Endothelial cell of umbilical vein (primary cell): ENCODE data around the gene DDX24. TPM values are rescaled to one million over a fixed set of nuclear protein-coding genes. Genes with fewer than 3 reads are reported as not detected.

Experiments used
- BruUV-seq: library from RNA; stranded (reverse); fragments of 400-500 nt; replicated peaks from 2 replicates; lab custom pipeline; 2021; lab: Mats Ljungman, UMichigan
- CTCF ChIA-PET: fragments of 300-600, 350-600 bp; sonication (Branson Sonifier 250); formaldehyde crosslinking; loops from one replicate; lab custom pipeline; 2021; ENCODE audit warnings: antibody characterized with exemption, inconsistent platforms; lab: Charles Lee
- POLR2A ChIA-PET: fragments of 300-600, 350-600 bp; sonication (Branson Sonifier 250); formaldehyde crosslinking; loops from one replicate; lab custom pipeline; 2021; ENCODE audit warnings: antibody characterized with exemption, inconsistent platforms; lab: Charles Lee
- DNase-seq: peaks from one replicate; pipeline ENCODE4 v3.0.0-alpha.2; 2011; ENCODE audit warnings: low read depth, low spot score
- FAIRE-seq: peaks from 2 replicates; lab custom pipeline; 2011; peaks lifted over from hg19 to GRCh38; lab: Jason Lieb, UNC
- H2AFZ ChIP-seq: 2 replicates; pipeline ENCODE4 v1.6.0; 2012; ENCODE audit warnings: low read depth, low read length, control low read depth, inconsistent platforms
- H3K27ac ChIP-seq: 2 replicates; pipeline ENCODE4 v1.5.1; 2011; ENCODE audit warnings: low read depth, mild to moderate bottlenecking, control low read depth, low read length, moderate library complexity; ENCODE audit not compliant: insufficient read depth
- H3K27me3 ChIP-seq, 2 experiments: 2 replicates each; pipeline versions ENCODE4 v1.6.0 to v1.6.1; 2011; ENCODE audit warnings: low read length in 2 of 2, mixed read lengths in 1 of 2; ENCODE audit not compliant: control insufficient read depth in 2 of 2, insufficient read depth in 2 of 2
- H3K36me3 ChIP-seq, 2 experiments: 2 replicates in 1 of 2; 3 replicates in 1 of 2; pipeline ENCODE4 v1.5.1; 2011; ENCODE audit warnings: low read length in 2 of 2, mild to moderate bottlenecking in 1 of 2, moderate library complexity in 1 of 2; ENCODE audit not compliant: control insufficient read depth in 2 of 2, insufficient read depth in 2 of 2; ENCODE audit errors: extremely low read depth in 1 of 2
- H3K4me1 ChIP-seq: 3 replicates; pipeline ENCODE4 v1.5.1; 2011; ENCODE audit warnings: mild to moderate bottlenecking, low read length; ENCODE audit not compliant: control insufficient read depth, insufficient read depth; ENCODE audit errors: extremely low read depth
- H3K4me2 ChIP-seq: 2 replicates; pipeline ENCODE4 v1.6.1; 2011; ENCODE audit warnings: low read length, control low read depth, mixed read lengths; ENCODE audit not compliant: insufficient read depth
- H3K4me3 ChIP-seq, 3 experiments: fragments of 200-600 bp in 1 of 3; sonication (generic), shearing (Covaris generic) in 1 of 3; replicated peaks in 1 of 3; 2 replicates each; pipeline ENCODE4 v1.5.1; 2011 to 2016; ENCODE audit warnings: control low read depth in 3 of 3, low read length in 3 of 3, mild to moderate bottlenecking in 2 of 3, inconsistent platforms in 1 of 3, low read depth in 1 of 3, moderate library complexity in 1 of 3; ENCODE audit not compliant: insufficient read depth in 1 of 3
- H3K79me2 ChIP-seq: 2 replicates; pipeline ENCODE4 v1.6.0; 2012; ENCODE audit warnings: low read length, inconsistent platforms; ENCODE audit not compliant: control insufficient read depth, insufficient read depth
- H3K9ac ChIP-seq: replicated peaks from 2 replicates; pipeline ENCODE3; 2011; ENCODE audit warnings: low read length, control low read depth; ENCODE audit not compliant: insufficient read depth; ENCODE audit errors: extremely low read depth
- H3K9me1 ChIP-seq: replicated peaks from 3 replicates; pipeline ENCODE4 v1.6.0; 2011; ENCODE audit warnings: mild to moderate bottlenecking, low read length; ENCODE audit not compliant: control insufficient read depth, insufficient read depth; ENCODE audit errors: extremely low read depth
- H3K9me3 ChIP-seq: replicated peaks from 2 replicates; pipeline ENCODE4 v1.5.1; 2012; ENCODE audit warnings: low read length, inconsistent platforms; ENCODE audit not compliant: control insufficient read depth, insufficient read depth
- H4K20me1 ChIP-seq: replicated peaks from 2 replicates; pipeline ENCODE3; 2011; ENCODE audit warnings: mild to moderate bottlenecking, low read length; ENCODE audit not compliant: control insufficient read depth, insufficient read depth; ENCODE audit errors: extremely low read depth
- EZH2 ChIP-seq: IDR thresholded peaks from 2 replicates; pipeline ENCODE4 v1.6.1; 2012; ENCODE audit warnings: borderline replicate concordance, low read depth, mild to moderate bottlenecking, moderate library complexity, low read length, inconsistent platforms; ENCODE audit not compliant: severe bottlenecking
- FOS ChIP-seq: IDR thresholded peaks from 2 replicates; pipeline ENCODE4 v1.6.1; 2011; ENCODE audit warnings: mild to moderate bottlenecking, low read length, moderate library complexity, borderline replicate concordance; ENCODE audit not compliant: insufficient read depth
- GATA2 ChIP-seq: IDR thresholded peaks from 2 replicates; pipeline ENCODE4 v1.7.0; 2011; ENCODE audit warnings: low read depth, mild to moderate bottlenecking, moderate library complexity, mixed read lengths, low read length; ENCODE audit not compliant: insufficient read length, insufficient read depth
- JUN ChIP-seq: IDR thresholded peaks from 2 replicates; pipeline ENCODE4 v1.6.1; 2011; ENCODE audit warnings: borderline replicate concordance, low read depth; ENCODE audit not compliant: insufficient read length, insufficient read depth
- MAX ChIP-seq: IDR thresholded peaks from 2 replicates; pipeline ENCODE4 v1.6.1; 2011; ENCODE audit not compliant: insufficient read depth, insufficient read length
- MYC ChIP-seq: IDR thresholded peaks from one replicate; pipeline ENCODE4 v1.6.1; 2011; ENCODE audit warnings: mild to moderate bottlenecking, low read depth, low read length
- POLR2A ChIP-seq: IDR thresholded peaks from 2 replicates; pipeline ENCODE4 v1.6.1; 2012; ENCODE audit warnings: low read depth, mild to moderate bottlenecking, control low read depth, low read length
- POLR2AphosphoS5 ChIP-seq: IDR thresholded peaks from 2 replicates; pipeline ENCODE4 v1.6.1; 2012; ENCODE audit warnings: low read depth, mild to moderate bottlenecking, control low read depth, low read length, moderate library complexity; ENCODE audit not compliant: insufficient read depth
- dilution Hi-C: fragments of 300-500 bp; cut with MboI; formaldehyde crosslinking; loops from one replicate; pipeline ENCODE4 v1.15.0; 2019; ENCODE audit warnings: low sequenced_read_pairs; ENCODE audit not compliant: extremely low pct_ligation_motif_present
- intact Hi-C: fragments of 100-400 bp; cut with micrococcal nuclease; formaldehyde crosslinking; loops from one replicate; pipeline ENCODE4 v1.10.0; 2022
- polyA plus RNA-seq, 4 experiments: library from polyadenylated mRNA; depleted of rRNA in 3 of 4; stranded (reverse) in 3 of 4; unstranded in 1 of 4; fragments of >200 nt; gene quantifications; 2 replicates each; pipeline versions ENCODE4 v1.2.1 to v1.2.3, GENCODE V29; 2011 to 2012; ENCODE audit warnings: missing spikeins in 1 of 4
- total RNA-seq: library from RNA; stranded (reverse); gene quantifications from 2 replicates; pipeline ENCODE4 v1.2.3, GENCODE V29; 2021

The DDX24 gene
- total and polyA plus RNA-seq, 2 donors (not counting 3 experiments of a cell fraction or from before 2014, with no cell fraction given) = 88.3 to 141 TPM

DNA sequence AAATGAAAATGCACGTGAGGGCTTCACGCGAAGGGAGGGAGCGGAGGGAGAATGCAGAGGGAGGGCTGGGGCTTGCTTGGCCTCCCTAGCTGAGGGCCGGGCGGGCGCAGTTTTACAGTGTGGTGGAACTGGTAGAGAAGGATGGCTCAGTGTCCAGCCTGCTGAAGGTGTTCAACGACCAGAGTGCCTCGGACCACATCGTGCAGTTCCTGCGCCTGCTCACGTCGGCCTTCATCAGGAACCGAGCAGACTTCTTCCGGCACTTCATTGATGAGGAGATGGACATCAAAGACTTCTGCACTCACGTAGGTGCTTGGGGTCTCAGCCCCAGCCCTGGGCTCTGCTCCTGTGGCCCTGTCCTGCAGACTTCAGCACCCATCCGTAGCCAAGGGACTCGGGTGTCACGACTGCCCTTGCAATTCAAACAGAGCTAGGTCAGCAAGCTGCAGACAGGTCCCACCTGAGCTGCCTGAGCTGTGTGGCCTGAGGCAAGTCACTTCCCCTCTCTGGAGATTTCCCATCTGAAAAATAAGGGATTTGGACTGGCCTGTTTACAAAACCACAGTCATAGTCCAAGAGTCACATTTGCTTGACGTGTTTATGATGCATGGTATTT, 36.4 kb downstream of the DDX24 start:
- no peaks in the 10 kb centered on the region for H3K9me3 ChIP-seq
- H3K27ac ChIP-seq = no peak overlapping the region
- FAIRE-seq = no peak
- H3K4me2 ChIP-seq = no peak overlapping the region
- H3K9me1 ChIP-seq = no peaks in the 10 kb centered on the region
- POLR2A ChIA-PET = no interaction called here
- no peaks in the 10 kb centered on the region for H3K79me2 ChIP-seq
- no TSS peak for BruUV-seq
- dilution Hi-C loops (no loop called here), intact Hi-C loops (no loop called here)
- DNase-seq = no peak
- H3K9ac ChIP-seq = no peak overlapping the region
- peaks cover 8 to 13% of the 10 kb centered on the region in 2 experiments for H3K36me3 ChIP-seq
- H2AFZ ChIP-seq = no peak overlapping the region
- no peak overlapping the region for H3K4me3 ChIP-seq
- no peaks in the 10 kb centered on the region for H3K27me3 ChIP-seq
- no peaks in the 10 kb centered on the region for H4K20me1 ChIP-seq
- CTCF ChIA-PET = interaction anchor here (0.7 to 2.8 kb wide), 3 partner anchors 9 to 92 kb away, joined by 3 to 19 read pairs (median 6); no protein-coding TSS in a partner anchor
- peaks cover 3% of the 10 kb centered on the region for H3K4me1 ChIP-seq
- TF ChIP-seq EZH2 = no peak
- TF ChIP-seq FOS = no peak
- TF ChIP-seq MYC = no peak
- TF ChIP-seq POLR2AphosphoS5 = no peak
- no peak for TF ChIP-seq POLR2A
- no peak for TF ChIP-seq JUN
- no peak for TF ChIP-seq MAX
- TF ChIP-seq GATA2 = no peak
